ENCODE results near the gene COL6A2.

DNA sequence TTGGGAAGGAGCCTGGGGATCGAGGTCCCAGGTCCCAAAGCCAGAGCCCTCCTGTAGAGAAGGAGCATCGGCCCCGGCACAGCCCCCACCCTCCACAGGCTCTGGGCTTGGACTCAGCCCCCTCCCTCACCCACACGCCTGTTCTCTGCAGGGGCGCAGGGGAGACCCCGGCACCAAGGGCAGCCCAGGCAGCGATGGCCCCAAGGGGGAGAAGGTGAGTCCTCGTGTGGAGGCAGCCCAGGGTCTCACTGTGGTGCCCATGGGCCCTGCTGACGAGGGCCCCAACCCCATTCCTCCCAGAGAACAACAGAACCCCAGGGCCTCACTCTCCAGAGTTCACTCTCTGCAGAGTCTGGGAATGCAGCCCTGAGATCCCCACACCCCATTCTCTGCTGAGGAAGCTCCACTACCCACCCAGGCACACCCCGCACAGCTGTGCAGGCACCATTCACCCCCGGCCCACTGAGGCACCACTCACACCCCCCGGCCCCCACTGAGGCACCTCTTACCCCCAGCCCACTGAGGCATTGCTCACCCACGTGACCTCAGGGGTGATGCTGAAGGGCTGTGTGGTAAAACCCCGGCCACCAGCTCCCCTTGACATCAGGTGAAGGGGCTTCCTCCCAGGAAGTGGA is 21.8 kb downstream of the COL6A2 start:
- TF ChIP-seq TAF1 (IDR thresholded peaks at IDR 0.05; ENCODE audit: low read depth) (no peak), FOXM1 (IDR thresholded peaks at IDR 0.05; ENCODE audit: borderline replicate concordance, low read depth) (no peak)

Measured in Ishikawa (cell line).